ENCODE measurements around the gene FAM9B. TPM values are rescaled to one million over a fixed set of nuclear protein-coding genes. Genes with fewer than 3 reads are reported as not detected.

The FAM9B gene
- total RNA-seq, 1 donor from 2014 or later, result not detected

- Histone ChIP-seq H3K27me3 (no peaks in the 10 kb centered on the region), H3K27ac (no peak overlapping the region), H3K9me3 (no peaks in the 10 kb centered on the region), H3K36me3 (no peaks in the 10 kb centered on the region), H3K4me1 (no peaks in the 10 kb centered on the region), H3K4me3 (no peak overlapping the region)
- no peak for DNase-seq (ENCODE audit: extremely low spot score in 2 of 2)
- TF ChIP-seq CTCF (IDR thresholded peaks at IDR 0.05) (no peak), POLR2AphosphoS5 (IDR thresholded peaks at IDR 0.05; ENCODE audit: insufficient read depth in 1 of 2, low read depth in 1 of 2) (no peak), POLR2A (IDR thresholded peaks at IDR 0.05) (no peak)
- intact Hi-C loops (cut with DNase I), result no loop called here
Measured at GRCh38 chrX:9069573-9069972, 35.6 kb upstream of the FAM9B start.

- Histone ChIP-seq H3K27me3 (no peaks in the 10 kb centered on the region), H3K4me3 (no peak overlapping the region), H3K27ac (no peak overlapping the region), H3K9me3 (no peaks in the 10 kb centered on the region), H3K4me1 (no peaks in the 10 kb centered on the region), H3K36me3 (no peaks in the 10 kb centered on the region)
- no peak for TF ChIP-seq POLR2A (IDR thresholded peaks at IDR 0.05)
- TF ChIP-seq POLR2AphosphoS5 (IDR thresholded peaks at IDR 0.05; ENCODE audit: insufficient read depth in 1 of 2, low read depth in 1 of 2), result no peak
- TF ChIP-seq CTCF (IDR thresholded peaks at IDR 0.05), result no peak
- DNase-seq (ENCODE audit: extremely low spot score in 2 of 2), result no peak
- intact Hi-C loops (cut with DNase I), result no loop called here
Measured at GRCh38 chrX:9064694-9065093, 30.8 kb upstream of the FAM9B start.

- intact Hi-C loops (cut with DNase I), result no loop called here
- H3K9me3 ChIP-seq, result no peaks in the 10 kb centered on the region
Measured at GRCh38 chrX:9062641-9063040, 28.7 kb upstream of the FAM9B start.

GRCh38 chrX:9055354-9055753 is 21.4 kb upstream of the FAM9B start:
- no peak for DNase-seq (ENCODE audit: extremely low spot score in 2 of 2)
- intact Hi-C loops (cut with DNase I), result no loop called here
- TF ChIP-seq CTCF (IDR thresholded peaks at IDR 0.05) (no peak), POLR2AphosphoS5 (IDR thresholded peaks at IDR 0.05; ENCODE audit: insufficient read depth in 1 of 2, low read depth in 1 of 2) (no peak), POLR2A (IDR thresholded peaks at IDR 0.05) (no peak)

More at GRCh38 chrX:9062641-9063040, 28.7 kb upstream of the FAM9B start:
- no peaks in the 10 kb centered on the region for H3K27me3 ChIP-seq
- no peaks in the 10 kb centered on the region for H3K4me1 ChIP-seq
- no peaks in the 10 kb centered on the region for H3K36me3 ChIP-seq
- H3K27ac ChIP-seq, result no peak overlapping the region
- no peak for TF ChIP-seq POLR2AphosphoS5 (IDR thresholded peaks at IDR 0.05; ENCODE audit: insufficient read depth in 1 of 2, low read depth in 1 of 2)
- no peak for TF ChIP-seq CTCF (IDR thresholded peaks at IDR 0.05)
- TF ChIP-seq POLR2A (IDR thresholded peaks at IDR 0.05), result no peak
- H3K4me3 ChIP-seq, result no peak overlapping the region
- DNase-seq (ENCODE audit: extremely low spot score in 2 of 2), result no peak

GRCh38 chrX:9052081-9052480 is 18.2 kb upstream of the FAM9B start:
- no peaks in the 10 kb centered on the region for H3K4me1 ChIP-seq
- H3K36me3 ChIP-seq, result no peaks in the 10 kb centered on the region
- no peak overlapping the region for H3K27ac ChIP-seq
- no peak overlapping the region for H3K4me3 ChIP-seq
- no peaks in the 10 kb centered on the region for H3K9me3 ChIP-seq
- intact Hi-C loops (cut with DNase I), result no loop called here
- TF ChIP-seq CTCF (IDR thresholded peaks at IDR 0.05) (no peak), POLR2AphosphoS5 (IDR thresholded peaks at IDR 0.05; ENCODE audit: insufficient read depth in 1 of 2, low read depth in 1 of 2) (no peak), POLR2A (IDR thresholded peaks at IDR 0.05) (no peak)
- no peak for DNase-seq (ENCODE audit: extremely low spot score in 2 of 2)
- no peaks in the 10 kb centered on the region for H3K27me3 ChIP-seq

More at GRCh38 chrX:9055354-9055753, 21.4 kb upstream of the FAM9B start:
- no peak overlapping the region for H3K27ac ChIP-seq
- H3K4me3 ChIP-seq, result no peak overlapping the region
- H3K36me3 ChIP-seq, result no peaks in the 10 kb centered on the region
- H3K9me3 ChIP-seq, result no peaks in the 10 kb centered on the region
- H3K4me1 ChIP-seq, result no peaks in the 10 kb centered on the region
- no peaks in the 10 kb centered on the region for H3K27me3 ChIP-seq

Measured in vagina (tissue), 2 donors.